H1 (cell line): ENCODE data around the gene HSD17B2. TPM values are rescaled to one million over a fixed set of nuclear protein-coding genes. Genes with fewer than 3 reads are reported as not detected.

ENCODE experiments used
- CTCF ChIA-PET: fragments of 300-600 bp; sonication (Branson Sonifier 250); formaldehyde crosslinking; loops from one replicate; lab custom pipeline; 2021; ENCODE audit not compliant: partially characterized antibody; lab: Charles Lee
- POLR2A ChIA-PET: fragments of 300-600 bp; sonication (Branson Sonifier 250); formaldehyde crosslinking; loops from one replicate; lab custom pipeline; 2021; ENCODE audit warnings: inconsistent platforms; ENCODE audit not compliant: partially characterized antibody; lab: Charles Lee
- DNase-seq, 2 experiments: peaks; one replicate each; pipeline versions ENCODE4 v3.0.0 to v3.0.0-alpha.2; 2010 to 2022; ENCODE audit warnings: low spot score in 2 of 2, low read depth in 1 of 2, mixed read lengths in 1 of 2
- FAIRE-seq: peaks from 2 replicates; lab custom pipeline; 2011; peaks lifted over from hg19 to GRCh38; lab: Jason Lieb, UNC
- H2AFZ ChIP-seq: 2 replicates; pipeline ENCODE4 v1.8.1; 2012; ENCODE audit warnings: low read length, inconsistent platforms
- H2AK5ac ChIP-seq: 2 replicates; pipeline ENCODE4 v1.6.1; 2013; ENCODE audit warnings: low read depth, low read length
- H2BK120ac ChIP-seq: replicated peaks from 2 replicates; pipeline ENCODE3; 2013; ENCODE audit warnings: low read depth, low read length, inconsistent platforms
- H2BK12ac ChIP-seq: 2 replicates; pipeline ENCODE4 v1.6.1; 2013; ENCODE audit warnings: low read depth, low read length
- H2BK15ac ChIP-seq: 2 replicates; pipeline ENCODE4 v1.6.1; 2013; ENCODE audit warnings: low read length
- H2BK20ac ChIP-seq: 2 replicates; pipeline ENCODE4 v1.6.1; 2013; ENCODE audit warnings: low read length
- H2BK5ac ChIP-seq: 2 replicates; pipeline ENCODE4 v1.6.1; 2013; ENCODE audit warnings: low read depth, low read length
- H3K14ac ChIP-seq: 2 replicates; pipeline ENCODE4 v1.6.1; 2013; ENCODE audit warnings: inconsistent platforms; ENCODE audit not compliant: insufficient read length
- H3K18ac ChIP-seq: 2 replicates; pipeline ENCODE4 v1.6.1; 2013; ENCODE audit warnings: low read length; ENCODE audit errors: extremely low read depth
- H3K23ac ChIP-seq: 2 replicates; pipeline ENCODE4 v1.6.1; 2013; ENCODE audit warnings: inconsistent platforms; ENCODE audit not compliant: insufficient read length
- H3K23me2 ChIP-seq: 2 replicates; pipeline ENCODE4 v1.6.1; 2013; ENCODE audit warnings: low read depth, low read length
- H3K27ac ChIP-seq: 2 replicates; pipeline ENCODE4 v1.6.1; 2011; ENCODE audit warnings: low read depth, low read length, inconsistent platforms
- H3K27me3 ChIP-seq, 4 experiments: replicated peaks in 1 of 4; 1 replicate in 1 of 4; 2 replicates in 3 of 4; pipeline versions ENCODE4 v1.6.1 to v1.8.1; 2011 to 2013; ENCODE audit warnings: low read length in 3 of 4, mild to moderate bottlenecking in 3 of 4, inconsistent platforms in 2 of 4, mixed read lengths in 2 of 4, moderate library complexity in 1 of 4; ENCODE audit not compliant: control insufficient read depth in 3 of 4, insufficient read depth in 3 of 4; ENCODE audit errors: extremely low read depth in 1 of 4
- H3K36me3 ChIP-seq, 4 experiments: 2 replicates each; pipeline versions ENCODE4 v1.6.1 to v1.8.1; 2011 to 2013; ENCODE audit warnings: mild to moderate bottlenecking in 4 of 4, low read length in 3 of 4, moderate library complexity in 2 of 4, control low read depth in 1 of 4, inconsistent platforms in 1 of 4; ENCODE audit not compliant: insufficient read depth in 4 of 4, control insufficient read depth in 2 of 4
- H3K4ac ChIP-seq: replicated peaks from 2 replicates; pipeline ENCODE3; 2013; ENCODE audit warnings: low read length, low read depth, mixed read lengths, inconsistent platforms; ENCODE audit not compliant: insufficient read length
- H3K4me1 ChIP-seq, 4 experiments: replicated peaks in 1 of 4; 1 replicate in 1 of 4; 2 replicates in 3 of 4; pipeline versions ENCODE4 v1.6.1 to v1.8.1; 2011 to 2013; ENCODE audit warnings: low read length in 3 of 4, inconsistent platforms in 2 of 4, mixed read lengths in 1 of 4; ENCODE audit not compliant: insufficient read depth in 4 of 4, control insufficient read depth in 3 of 4
- H3K4me2 ChIP-seq, 2 experiments: 2 replicates each; pipeline versions ENCODE4 v1.6.1 to v1.8.1; 2011 to 2013; ENCODE audit warnings: low read depth in 2 of 2, low read length in 2 of 2, control low read depth in 1 of 2, inconsistent platforms in 1 of 2, mild to moderate bottlenecking in 1 of 2; ENCODE audit not compliant: insufficient read depth in 1 of 2
- H3K4me3 ChIP-seq, 4 experiments: fragments of 200-600, 300-600 bp in 1 of 4; sonication (generic), shearing (Covaris generic), sonication (Bioruptor Twin) in 1 of 4; 2 replicates each; pipeline versions ENCODE4 v1.5.1 to v1.8.1; 2011 to 2016; ENCODE audit warnings: low read length in 4 of 4, low read depth in 3 of 4, control low read depth in 2 of 4, inconsistent platforms in 2 of 4, mild to moderate bottlenecking in 2 of 4, mixed read lengths in 1 of 4, moderate library complexity in 1 of 4; ENCODE audit not compliant: insufficient read depth in 2 of 4; ENCODE audit errors: extremely low read depth in 1 of 4
- H3K56ac ChIP-seq: replicated peaks from 2 replicates; pipeline ENCODE3; 2013; ENCODE audit warnings: low read depth, mild to moderate bottlenecking, mixed read lengths, low read length, inconsistent platforms; ENCODE audit not compliant: insufficient read length
- H3K79me1 ChIP-seq: 2 replicates; pipeline ENCODE4 v1.6.1; 2013; ENCODE audit warnings: low read depth, low read length, control low read depth
- H3K79me2 ChIP-seq, 2 experiments: 2 replicates each; pipeline versions ENCODE4 v1.6.1 to v1.8.1; 2012 to 2013; ENCODE audit warnings: low read length in 2 of 2, mild to moderate bottlenecking in 2 of 2, inconsistent platforms in 1 of 2; ENCODE audit not compliant: insufficient read depth in 2 of 2, control insufficient read depth in 1 of 2
- H3K9ac ChIP-seq, 4 experiments: replicated peaks in 1 of 4; 1 replicate in 1 of 4; 2 replicates in 3 of 4; pipeline versions ENCODE4 v1.6.1 to v1.8.1; 2011 to 2013; ENCODE audit warnings: low read depth in 3 of 4, low read length in 3 of 4, control low read depth in 2 of 4, mild to moderate bottlenecking in 2 of 4, moderate library complexity in 2 of 4, inconsistent platforms in 1 of 4; ENCODE audit errors: extremely low read depth in 1 of 4
- H3K9me3 ChIP-seq, 2 experiments: 2 replicates each; pipeline versions ENCODE4 v1.6.1 to v1.8.1; 2012 to 2013; ENCODE audit warnings: mild to moderate bottlenecking in 2 of 2, moderate library complexity in 2 of 2, control low read depth in 1 of 2, inconsistent platforms in 1 of 2, low read depth in 1 of 2, low read length in 1 of 2, mixed read lengths in 1 of 2; ENCODE audit not compliant: insufficient read depth in 2 of 2
- H4K20me1 ChIP-seq, 2 experiments: replicated peaks in 1 of 2; 2 replicates each; pipeline versions ENCODE3 to v1.8.1; 2011 to 2013; ENCODE audit warnings: inconsistent platforms in 2 of 2, low read length in 2 of 2, mild to moderate bottlenecking in 1 of 2; ENCODE audit not compliant: insufficient read depth in 2 of 2, control insufficient read depth in 1 of 2
- H4K5ac ChIP-seq: 2 replicates; pipeline ENCODE4 v1.6.1; 2013; ENCODE audit warnings: low read length, low read depth, mixed read lengths, inconsistent platforms; ENCODE audit not compliant: insufficient read length
- H4K8ac ChIP-seq: 2 replicates; pipeline ENCODE4 v1.8.0; 2013; ENCODE audit warnings: mild to moderate bottlenecking, moderate library complexity, low read length, inconsistent platforms; ENCODE audit not compliant: insufficient read depth; ENCODE audit errors: extremely low read depth
- H4K91ac ChIP-seq: replicated peaks from 2 replicates; pipeline ENCODE3; 2013; ENCODE audit warnings: low read length, mixed read lengths, inconsistent platforms; ENCODE audit not compliant: insufficient read length
- WGBS, 2 experiments: shearing (Covaris generic) in 1 of 2; methylation state at CpG; one replicate each; pipeline versions ENCODE4 v1.1.6 to v1.1.7; 2013 to 2015; ENCODE audit warnings: low lambda C conversion rate in 2 of 2, mixed read lengths in 2 of 2, inconsistent platforms in 1 of 2, low coverage in 1 of 2, missing lambda C conversion rate in 1 of 2; ENCODE audit not compliant: insufficient replicate concordance in 2 of 2, insufficient coverage in 1 of 2, insufficient read length in 1 of 2; ENCODE audit errors: extremely low coverage in 1 of 2, missing lambda C conversion rate in 1 of 2; 5-methylcytosine and 5-hydroxymethylcytosine counted together
- polyA plus RNA-seq, 7 experiments: library from polyadenylated mRNA; depleted of rRNA in 3 of 7; stranded (reverse) in 5 of 7; unstranded in 2 of 7; fragments of >200 nt in 5 of 7; fragments of 200-250 nt in 2 of 7; gene quantifications; 1 replicate in 5 of 7; 2 replicates in 1 of 7; 4 replicates in 1 of 7; pipeline versions ENCODE4 v1.2.1 to v1.2.3, GENCODE V29; 2011 to 2013; ENCODE audit warnings: missing spikeins in 2 of 7, mixed read lengths in 2 of 7
- total RNA-seq: library from RNA; stranded (reverse); fragmentation: NEBNext Ultra II Directional; extraction: Animal tissue kit (Norgen Biotek cat#: 25700); gene quantifications from 2 replicates; pipeline ENCODE4 v1.2.1, GENCODE V29; 2021

The HSD17B2 gene
- total and polyA plus RNA-seq, 2 of the 8 experiments (the other 6 are each of a cell fraction or from before 2014, with no cell fraction given) = not detected

DNA sequence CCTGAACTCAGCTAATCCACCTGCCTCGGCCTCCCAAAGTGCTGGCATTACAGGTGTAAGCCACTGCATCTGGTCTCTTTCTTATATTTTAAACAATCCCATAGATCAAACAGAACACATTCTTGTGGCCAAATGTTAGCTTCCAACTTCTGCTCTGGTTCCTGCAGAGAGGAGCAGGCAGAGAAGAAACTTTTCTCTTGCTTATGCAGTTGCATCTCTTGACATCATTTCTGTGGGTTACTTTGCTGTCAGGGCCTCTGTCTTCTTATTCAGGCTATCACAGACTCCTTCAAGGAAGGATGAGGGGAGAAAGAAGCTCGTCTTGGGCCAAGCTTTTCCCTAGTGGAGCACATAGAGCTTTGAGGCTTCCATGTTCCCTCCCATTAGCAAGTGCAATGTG, 7.8 kb downstream of the HSD17B2 start:
- H2BK15ac ChIP-seq = no peak overlapping the region
- no peaks in the 10 kb centered on the region for H3K27me3 ChIP-seq
- POLR2A ChIA-PET = no interaction called here
- no peak overlapping the region for H3K23ac ChIP-seq
- H2BK5ac ChIP-seq = no peak overlapping the region
- WGBS, 2 experiments = 85% methylated on average over 2 of the region's 2 CpGs; no CpG with 5 or more reads in 1 of the 2 experiments
- no peak for FAIRE-seq
- no peaks in the 10 kb centered on the region for H4K20me1 ChIP-seq
- H2BK12ac ChIP-seq = no peak overlapping the region
- no peak overlapping the region for H3K18ac ChIP-seq
- H3K36me3 ChIP-seq = no peaks in the 10 kb centered on the region
- H3K4me1 ChIP-seq = no peaks in the 10 kb centered on the region
- H3K56ac ChIP-seq = no peak overlapping the region
- H2AK5ac ChIP-seq = no peak overlapping the region
- DNase-seq = no peak
- no peaks in the 10 kb centered on the region; the same call in 1 of the 2 replicates for H3K23me2 ChIP-seq
- no peaks in the 10 kb centered on the region for H3K79me1 ChIP-seq
- no peak overlapping the region for H4K8ac ChIP-seq
- no peak overlapping the region for H4K91ac ChIP-seq
- H3K4ac ChIP-seq = no peak overlapping the region
- H3K4me2 ChIP-seq = no peak overlapping the region
- no peak overlapping the region for H3K4me3 ChIP-seq
- no peak overlapping the region for H3K14ac ChIP-seq
- no peak overlapping the region for H4K5ac ChIP-seq
- no peak overlapping the region for H2BK20ac ChIP-seq
- H3K9ac ChIP-seq = no peak overlapping the region
- no peaks in the 10 kb centered on the region for H3K79me2 ChIP-seq
- H3K9me3 ChIP-seq = no peaks in the 10 kb centered on the region
- CTCF ChIA-PET = interaction anchor here (1.0 kb wide), 3 partner anchors 11 to 221 kb away, joined by 3 to 4 read pairs (median 3); no protein-coding TSS in a partner anchor
- H2BK120ac ChIP-seq = no peak overlapping the region
- H2AFZ ChIP-seq = no peak overlapping the region
- no peak overlapping the region for H3K27ac ChIP-seq
